C4-2B (cell line): ENCODE measurements around the gene THAP7.

ENCODE experiments used
- H3K27ac ChIP-seq: fragments of 450-650 bp; 2 replicates; pipeline ENCODE4 v1.5.1; 2017
- CTCF ChIP-seq: fragments of 450-650 bp; conservative IDR thresholded peaks from 2 replicates; pipeline ENCODE4 v1.5.1; 2017; ENCODE audit warnings: mild to moderate bottlenecking
- ZFX ChIP-seq: fragments of 450-650 bp; IDR thresholded peaks from 2 replicates; pipeline ENCODE4 v1.6.1; 2017

Gene THAP7

DNA sequence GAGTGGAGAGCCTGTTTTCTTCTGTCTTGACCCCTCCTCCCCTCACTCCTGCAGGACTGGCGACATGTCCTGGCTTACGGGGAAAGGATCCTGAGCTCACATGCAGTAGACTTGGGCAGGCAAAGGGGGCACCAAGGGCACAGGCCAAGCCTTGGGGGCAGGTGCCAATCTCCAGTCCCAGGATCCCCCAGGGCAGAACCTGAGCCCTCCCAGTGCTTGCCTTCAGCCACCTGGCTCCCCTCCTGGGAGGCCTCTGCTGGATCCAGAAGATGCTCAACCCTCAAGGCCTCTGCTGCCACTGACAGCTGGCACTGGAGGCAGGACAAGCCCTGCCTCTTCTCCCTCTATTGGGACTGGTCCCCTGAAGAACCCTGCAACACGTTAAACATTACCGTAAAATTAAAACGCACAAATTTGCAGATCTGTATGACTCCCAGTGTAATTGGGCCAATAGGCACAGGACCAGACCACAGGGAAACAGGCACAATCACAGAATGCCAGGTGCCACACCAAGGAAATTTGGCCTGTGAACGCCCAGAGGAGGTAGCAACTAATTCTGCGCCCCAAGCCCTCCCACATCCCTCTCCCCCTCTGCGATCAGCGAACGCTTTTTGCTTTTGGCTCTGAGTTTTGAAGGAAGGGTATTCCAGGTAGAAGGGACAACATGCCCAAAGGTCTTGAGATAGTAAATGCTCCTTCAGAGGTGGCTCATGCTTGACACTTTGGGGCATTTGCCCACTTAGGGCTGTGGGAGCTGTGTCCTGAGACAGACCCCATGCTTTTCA lies 20.8 kb downstream of the THAP7 start:
- TF ChIP-seq CTCF (no peak), ZFX (no peak)
- H3K27ac ChIP-seq = peak overlapping the region; percentile 93

- TF ChIP-seq CTCF = no peak
- TF ChIP-seq ZFX = no peak
- H3K27ac ChIP-seq = no peak overlapping the region
Observed at GRCh38 chr22:20980523-20980922, 21.4 kb downstream of the THAP7 start.

GRCh38 chr22:20979940-20980453 lies 21.9 kb downstream of the THAP7 start:
- TF ChIP-seq CTCF (no peak), ZFX (no peak)
- H3K27ac ChIP-seq = no peak overlapping the region

DNA sequence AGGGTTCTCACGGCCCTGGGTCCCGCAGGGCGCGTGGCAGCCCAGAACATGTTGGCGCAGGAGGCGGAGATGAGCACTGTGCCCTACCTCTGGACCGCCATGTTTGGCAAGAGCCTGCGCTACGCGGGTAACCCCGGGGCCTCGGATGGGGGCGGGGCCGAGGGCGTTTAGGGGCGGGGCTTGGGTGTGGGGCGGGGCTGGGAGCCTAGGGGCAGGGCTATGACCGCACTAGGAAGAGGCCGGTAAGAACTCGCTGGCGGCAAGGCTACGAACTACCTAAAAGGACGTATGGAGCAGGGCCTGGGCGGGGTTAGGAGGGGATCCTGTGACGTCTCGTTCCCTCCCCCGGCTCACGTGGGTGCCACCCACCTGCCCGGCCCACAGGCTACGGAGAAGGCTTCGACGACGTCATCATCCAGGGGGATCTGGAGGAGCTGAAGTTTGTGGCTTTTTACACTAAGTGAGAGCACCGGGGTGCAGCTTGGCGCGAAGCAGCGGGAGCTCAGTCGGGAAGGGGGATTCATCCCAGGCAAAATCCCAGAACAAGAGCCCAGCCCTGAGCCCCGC lies 22.6 kb downstream of the THAP7 start:
- TF ChIP-seq CTCF = no peak
- TF ChIP-seq ZFX = no peak
- H3K27ac ChIP-seq = no peak overlapping the region

DNA sequence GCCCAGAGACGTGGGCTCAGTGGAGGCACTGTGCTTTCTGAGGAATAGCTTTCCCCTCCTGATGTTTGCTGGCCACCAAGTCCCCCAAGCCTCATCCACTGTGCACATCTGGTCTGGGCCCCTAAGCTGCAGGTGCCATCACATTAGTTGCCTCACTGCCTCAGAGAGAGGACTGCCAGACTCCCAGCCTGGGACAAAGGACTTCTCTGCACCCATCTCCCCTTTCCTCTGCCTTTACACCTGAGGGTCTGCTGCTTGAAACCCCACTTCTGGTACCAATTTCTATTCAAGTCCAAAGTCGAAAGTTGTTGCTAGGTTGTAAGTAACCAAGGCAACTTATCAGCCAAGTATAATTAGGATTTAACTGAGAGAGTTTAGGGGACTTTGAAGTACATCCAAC lies 23.5 kb downstream of the THAP7 start:
- TF ChIP-seq ZFX (no peak), CTCF (no peak)
- H3K27ac ChIP-seq = no peak overlapping the region

- TF ChIP-seq ZFX = no peak
- TF ChIP-seq CTCF = no peak
- H3K27ac ChIP-seq = no peak overlapping the region
Observed at GRCh38 chr22:20977516-20978170, 24.3 kb downstream of the THAP7 start.

GRCh38 chr22:20977019-20977418 lies 24.9 kb downstream of the THAP7 start:
- no peak for TF ChIP-seq ZFX
- no peak for TF ChIP-seq CTCF
- no peak overlapping the region for H3K27ac ChIP-seq
